Heart right ventricle (tissue), 16 donors: ENCODE measurements around the gene ARL16. TPM values are rescaled to one million over a fixed set of nuclear protein-coding genes. Genes with fewer than 3 reads are reported as not detected.

ENCODE experiments used
- ATAC-seq, 8 donors: fragments of 200-7000 bp; cut with Tn5 transposase; one replicate each; pipeline ENCODE4 v1.9.1; 2020; ENCODE audit warnings: mild to moderate bottlenecking in 8 of 8, moderate library complexity in 8 of 8, moderate number of reproducible peaks in 1 of 8
- DNase-seq, 2 donors: peaks; one replicate each; pipeline ENCODE4 v3.0.0-alpha.2; 2020
- H3K27ac ChIP-seq, 10 donors: fragments of 200-600 bp; sonication (generic) in 2 of 10; one replicate each; pipeline versions ENCODE4 v1.5.0 to v1.8.0; 2020 to 2022; ENCODE audit warnings: mild to moderate bottlenecking in 3 of 10
- H3K27me3 ChIP-seq, 7 donors: fragments of 200-600 bp; one replicate each; pipeline ENCODE4 v1.8.0; 2021 to 2022; ENCODE audit warnings: mild to moderate bottlenecking in 2 of 7
- H3K36me3 ChIP-seq, 9 donors: fragments of 200-600 bp; sonication (generic) in 1 of 9; one replicate each; pipeline versions ENCODE4 v1.5.0 to v1.8.0; 2020 to 2022; ENCODE audit warnings: mild to moderate bottlenecking in 2 of 9
- H3K4me1 ChIP-seq, 9 donors: fragments of 200-600 bp; sonication (generic) in 1 of 9; one replicate each; pipeline versions ENCODE4 v1.5.0 to v1.8.0; 2020 to 2022; ENCODE audit warnings: mild to moderate bottlenecking in 4 of 9
- H3K4me3 ChIP-seq, 10 donors: fragments of 200-600 bp; sonication (generic) in 2 of 10; one replicate each; pipeline versions ENCODE4 v1.5.0 to v1.8.0; 2020 to 2022; ENCODE audit warnings: mild to moderate bottlenecking in 7 of 10, moderate library complexity in 2 of 10
- H3K9me3 ChIP-seq, 11 donors: fragments of 200-600 bp in 10 of 11; sonication (generic) in 2 of 11; one replicate each; pipeline versions ENCODE4 v1.5.0 to v1.8.0; 2013 to 2022; ENCODE audit warnings: mild to moderate bottlenecking in 2 of 11, control low read depth in 1 of 11, moderate library complexity in 1 of 11
- WGBS, 2 donors: extraction: QIAGEN DNeasy Blood & Tissue Kit; methylation state at CpG; one replicate each; pipeline ENCODE4 v1.1.7; 2013; ENCODE audit warnings: inconsistent platforms in 1 of 2; 5-methylcytosine and 5-hydroxymethylcytosine counted together
- intact Hi-C, 10 donors: fragments of 100-400 bp; cut with DNase I; formaldehyde crosslinking; loops; one replicate each; pipeline versions ENCODE4 v1.11.1 to v1.14.2; 2022
- polyA plus RNA-seq, 2 donors: library from polyadenylated mRNA; stranded (reverse); fragments of 200-250 nt; gene quantifications; one replicate each; pipeline ENCODE4 v1.2.3, GENCODE V29; 2013
- total RNA-seq, 10 donors: library from RNA; stranded (reverse); fragmentation: NEBNext Ultra II Directional in 3 of 10; extraction: Animal tissue kit (Norgen Biotek cat#: 25700) in 3 of 10; gene quantifications; one replicate each; pipeline versions ENCODE4 v1.2.1 to v1.2.4, GENCODE V29; 2021 to 2023
- TF ChIP-seq, protein P1 (sequence below), 9 donors: fragments of 200-600 bp; sonication (generic) in 2 of 9; IDR thresholded peaks; one replicate each; pipeline versions ENCODE4 v1.5.0 to v1.8.0; 2021 to 2022; ENCODE audit warnings: antibody characterized with exemption in 9 of 9, mild to moderate bottlenecking in 5 of 9, moderate library complexity in 1 of 9
- donor health status: Arrhythmogenic right ventricular cardiomyopathy.
- donor health status: ischemic (EF 13 %, LVEDD 7.1; RV severe dilation, severe dysfunction).
- donor health status: healthy with polysubstance abuse.
- donor health status: DM: no; HTN: yes; CAD: no.
- donor health status: DM: no; HTN: no; CAD: no.
- donor health status: ischemic (EF 25% LVEDD 6.9; RV normal size, moderate dysfunction).
- donor health status: ischemic (EF 25% LVEDD 5.7; RV mildly dilated, moderate dysfunction).
- donor health status: healthy.
- donor health status: DM: yes; HTN: yes; CAD: no.
- donor health status: Ischemic cardiomyopathy.
- donor health status: ischemic (EF 35%, LVEDD 5.7; RV mildly dilated, moderate dysfunction).
- donor health status: nonischemic (EF 11% LVEDD 7.7; RV severe dilation, severe dysfunction).
- donor health status: DM: yes; HTN: yes; CAD: no.
- donor health status: PGD.
- donor health status: ischemic (EF 29% LVEDD 5.4; RV normal size, mild dysfunction).
- donor health status: nonischemic (EF 23%, LVEDD 6.1; RV moderate dilation, normal function).

The ARL16 gene
- total and polyA plus RNA-seq, 12 donors = 11.1 to 41.2 (median 16.7) TPM

DNA sequence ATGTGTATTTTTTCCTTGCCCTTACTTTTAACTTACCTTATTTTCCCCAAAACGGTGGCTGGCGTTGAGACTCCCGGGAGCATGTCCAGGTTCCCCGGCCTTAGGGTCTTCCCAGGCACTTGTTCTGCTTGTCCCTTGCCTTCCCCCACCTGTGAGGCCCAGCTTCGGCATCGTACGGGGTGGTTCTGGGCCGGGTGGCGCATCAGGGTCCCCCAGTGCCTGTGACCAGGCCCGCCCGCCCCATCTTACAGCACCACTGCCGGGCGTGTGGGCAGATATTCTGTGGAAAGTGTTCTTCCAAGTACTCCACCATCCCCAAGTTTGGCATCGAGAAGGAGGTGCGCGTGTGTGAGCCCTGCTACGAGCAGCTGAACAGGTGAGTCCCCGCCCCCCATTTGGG lies 7.6 kb upstream of the ARL16 start:
- TF ChIP-seq, protein P1, sequence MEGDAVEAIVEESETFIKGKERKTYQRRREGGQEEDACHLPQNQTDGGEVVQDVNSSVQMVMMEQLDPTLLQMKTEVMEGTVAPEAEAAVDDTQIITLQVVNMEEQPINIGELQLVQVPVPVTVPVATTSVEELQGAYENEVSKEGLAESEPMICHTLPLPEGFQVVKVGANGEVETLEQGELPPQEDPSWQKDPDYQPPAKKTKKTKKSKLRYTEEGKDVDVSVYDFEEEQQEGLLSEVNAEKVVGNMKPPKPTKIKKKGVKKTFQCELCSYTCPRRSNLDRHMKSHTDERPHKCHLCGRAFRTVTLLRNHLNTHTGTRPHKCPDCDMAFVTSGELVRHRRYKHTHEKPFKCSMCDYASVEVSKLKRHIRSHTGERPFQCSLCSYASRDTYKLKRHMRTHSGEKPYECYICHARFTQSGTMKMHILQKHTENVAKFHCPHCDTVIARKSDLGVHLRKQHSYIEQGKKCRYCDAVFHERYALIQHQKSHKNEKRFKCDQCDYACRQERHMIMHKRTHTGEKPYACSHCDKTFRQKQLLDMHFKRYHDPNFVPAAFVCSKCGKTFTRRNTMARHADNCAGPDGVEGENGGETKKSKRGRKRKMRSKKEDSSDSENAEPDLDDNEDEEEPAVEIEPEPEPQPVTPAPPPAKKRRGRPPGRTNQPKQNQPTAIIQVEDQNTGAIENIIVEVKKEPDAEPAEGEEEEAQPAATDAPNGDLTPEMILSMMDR (IDR thresholded peaks at IDR 0.05) = no peak
- Histone ChIP-seq H3K36me3 (peaks cover 5 to 100% (median 90%) of the 10 kb centered on the region in 9 donors), H3K4me1 (peaks cover 0 to 4% (median 0%) of the 10 kb centered on the region in 9 donors), H3K9me3 (no peaks in the 10 kb centered on the region), H3K27ac (no peak overlapping the region), H3K27me3 (no peaks in the 10 kb centered on the region), H3K4me3 (no peak overlapping the region)
- DNase-seq = no peak
- 92 to 94% methylated on average over 18 of the region's 18 CpGs for WGBS, 2 donors
- intact Hi-C loops = no loop called here
- no peak for ATAC-seq

DNA sequence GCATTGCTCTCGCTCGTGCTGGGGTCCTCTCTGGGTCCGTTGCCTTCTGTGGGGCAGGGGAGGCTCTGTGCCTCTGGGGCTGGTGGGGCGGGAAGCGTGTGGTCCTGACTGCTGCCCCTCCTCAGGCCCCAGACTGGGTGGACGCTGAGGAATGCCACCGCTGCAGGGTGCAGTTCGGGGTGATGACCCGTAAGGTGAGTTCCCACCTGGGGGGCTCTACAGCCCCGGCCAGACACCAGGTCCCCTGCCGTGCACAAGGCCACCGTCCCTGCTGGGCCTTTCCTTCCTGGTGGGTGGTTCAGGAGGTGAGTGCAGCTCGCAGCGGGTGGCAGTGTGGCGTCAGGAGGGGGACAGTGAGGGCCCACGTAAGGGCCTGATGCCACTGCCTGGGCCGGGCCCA lies 7.0 kb upstream of the ARL16 start:
- Histone ChIP-seq H3K36me3 (peaks cover 5 to 100% (median 86%) of the 10 kb centered on the region in 9 donors), H3K4me3 (no peak overlapping the region), H3K9me3 (no peaks in the 10 kb centered on the region), H3K27ac (no peak overlapping the region), H3K27me3 (no peaks in the 10 kb centered on the region), H3K4me1 (peaks cover under 1 to 9% (median 5%) of the 10 kb centered on the region in 9 donors)
- ATAC-seq (no peak), DNase-seq (no peak)
- 86% methylated on average over 17 of the region's 17 CpGs for WGBS, 2 donors
- TF ChIP-seq, protein P1 (IDR thresholded peaks at IDR 0.05) = no peak
- intact Hi-C loops = no loop called here

DNA sequence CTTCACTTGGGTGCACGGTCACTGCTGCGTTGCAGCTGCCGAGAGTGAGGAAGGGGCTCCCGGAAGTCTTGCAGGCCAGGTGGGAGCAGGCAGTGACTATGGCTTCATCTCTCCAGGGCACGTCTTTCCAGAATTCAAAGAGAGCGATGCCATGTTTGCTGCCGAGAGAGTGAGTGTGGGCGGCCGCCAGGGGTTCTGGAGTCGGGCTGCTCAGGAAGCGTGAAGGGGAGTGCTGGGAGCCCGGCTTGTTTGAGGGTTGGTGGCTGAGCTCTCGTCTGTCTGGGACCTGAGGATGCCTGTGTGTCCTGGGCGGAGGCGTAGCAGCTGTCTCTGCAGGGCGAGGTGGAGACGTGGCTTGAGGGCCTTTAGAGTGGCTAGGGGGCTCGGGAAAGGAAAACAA lies 6.5 kb upstream of the ARL16 start:
- ATAC-seq (no peak), DNase-seq (no peak)
- TF ChIP-seq, protein P1 (IDR thresholded peaks at IDR 0.05) = no peak
- Histone ChIP-seq H3K27me3 (no peaks in the 10 kb centered on the region), H3K27ac (no peak overlapping the region), H3K9me3 (no peaks in the 10 kb centered on the region), H3K4me1 (peaks cover 6 to 14% (median 9%) of the 10 kb centered on the region in 9 donors), H3K4me3 (no peak overlapping the region), H3K36me3 (peaks cover 5 to 99% (median 81%) of the 10 kb centered on the region in 9 donors)
- WGBS, 2 donors = 88 to 90% methylated on average over 18 of the region's 18 CpGs
- intact Hi-C loops = no loop called here

DNA sequence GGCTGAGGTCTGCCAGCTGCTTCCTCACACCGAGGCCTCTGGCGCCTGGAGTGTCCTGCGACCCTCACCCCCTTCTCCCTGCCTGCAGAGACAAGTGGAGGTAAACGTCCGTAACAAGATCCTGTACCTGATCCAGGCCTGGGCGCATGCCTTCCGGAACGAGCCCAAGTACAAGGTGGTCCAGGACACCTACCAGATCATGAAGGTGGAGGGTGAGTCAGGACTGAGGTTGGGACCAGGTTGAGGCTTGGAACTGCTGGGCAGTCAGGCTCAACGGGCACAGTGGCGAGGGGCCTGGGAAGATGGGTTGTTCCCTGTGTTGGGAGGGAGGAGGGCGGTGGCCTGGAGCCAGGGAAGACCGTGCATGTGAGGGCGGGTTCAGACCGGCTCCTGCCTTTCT lies 5.0 kb upstream of the ARL16 start:
- no peak for DNase-seq
- TF ChIP-seq, protein P1 (IDR thresholded peaks at IDR 0.05) = no peak
- H3K27me3 ChIP-seq = no peaks in the 10 kb centered on the region
- intact Hi-C loops = no loop called here
- H3K27ac ChIP-seq = no peak overlapping the region
- H3K36me3 ChIP-seq = peaks cover 5 to 84% (median 68%) of the 10 kb centered on the region in 9 donors
- 89% methylated on average over 14 of the region's 14 CpGs for WGBS, 2 donors
- no peak overlapping the region for H3K4me3 ChIP-seq
- peaks cover 12 to 22% (median 18%) of the 10 kb centered on the region in 9 donors for H3K4me1 ChIP-seq
- no peaks in the 10 kb centered on the region for H3K9me3 ChIP-seq
- no peak for ATAC-seq
